Activated CD4-positive, alpha-beta T cell treated with anti-CD3 and anti-CD28 coated beads for 36 hours (primary cell): Measurements from ENCODE around the gene STK35. TPM values are rescaled to one million over a fixed set of nuclear protein-coding genes. Genes with fewer than 3 reads are reported as not detected.
A peak's percentile ranks its signal among the peaks of the same experiment; 100 is the strongest.

Experiments
- ATAC-seq: fragments of 200-7000 bp; cut with Tn5 transposase; one replicate; pipeline ENCODE4 v1.10.0; 2021; ENCODE audit warnings: mild to moderate bottlenecking, moderate library complexity
- CTCF ChIA-PET: fragments of 350-600 bp; sonication (Branson Sonifier 250); formaldehyde crosslinking; loops from one replicate; lab custom pipeline; 2021; ENCODE audit warnings: antibody characterized with exemption; lab: Charles Lee
- POLR2A ChIA-PET: fragments of 350-600 bp; sonication (Branson Sonifier 250); formaldehyde crosslinking; loops from one replicate; lab custom pipeline; 2021; ENCODE audit warnings: antibody characterized with exemption, inconsistent platforms; lab: Charles Lee
- DNase-seq: peaks from one replicate; pipeline ENCODE4 v3.0.0-alpha.2; 2020
- H3K27ac Mint-ChIP-seq: one replicate; pipeline ENCODE4 v1.8.0; 2021; ENCODE audit warnings: mixed read lengths
- H3K27me3 Mint-ChIP-seq: one replicate; pipeline ENCODE4 v1.8.0; 2021; ENCODE audit warnings: mixed read lengths
- H3K36me3 Mint-ChIP-seq: one replicate; pipeline ENCODE4 v1.8.0; 2021; ENCODE audit warnings: low read depth, mixed read lengths
- H3K4me1 Mint-ChIP-seq: one replicate; pipeline ENCODE4 v1.8.0; 2021; ENCODE audit warnings: mixed read lengths
- H3K4me3 Mint-ChIP-seq: one replicate; pipeline ENCODE4 v1.8.0; 2021; ENCODE audit warnings: mild to moderate bottlenecking, moderate library complexity, mixed read lengths
- H3K9me3 Mint-ChIP-seq: one replicate; pipeline ENCODE4 v1.8.0; 2021; ENCODE audit warnings: low read depth, mixed read lengths
- intact Hi-C, 2 experiments: fragments of 100-400 bp; cut with DNase I in 1 of 2; cut with micrococcal nuclease in 1 of 2; formaldehyde crosslinking; loops; one replicate each; pipeline versions ENCODE4 v1.14.2 to v1.15.1; 2022 to 2024; cut with DNase I, micrococcal nuclease
- total RNA-seq, 2 experiments: library from RNA; stranded (reverse); gene quantifications; one replicate each; pipeline ENCODE4 v1.2.3, GENCODE V29; 2021

STK35 gene
- total RNA-seq, 2 experiments from 2014 or later: 18.2 to 20.9 TPM

DNA sequence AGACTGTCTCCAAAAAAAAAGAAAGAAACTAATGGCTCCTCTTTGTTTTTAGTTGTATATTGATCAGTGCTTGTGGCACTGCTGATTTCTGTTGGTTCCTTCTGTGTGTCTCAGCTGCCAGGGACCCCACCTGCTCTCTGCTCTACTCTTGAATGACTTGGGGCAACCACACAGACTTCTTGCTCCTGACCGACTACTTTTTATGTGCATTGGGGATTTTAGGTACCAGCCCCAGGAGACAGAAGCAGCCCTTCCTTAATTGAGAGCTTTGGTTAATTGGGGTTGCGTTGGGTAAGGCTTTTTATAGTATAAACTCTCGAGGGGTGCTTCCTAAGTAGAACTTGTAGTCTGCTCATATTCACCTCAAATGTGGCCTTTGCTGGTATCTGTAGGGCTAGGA is 6.9 kb downstream of the STK35 start:
- peaks cover 41% of the 10 kb centered on the region for H3K36me3 Mint-ChIP-seq

DNA sequence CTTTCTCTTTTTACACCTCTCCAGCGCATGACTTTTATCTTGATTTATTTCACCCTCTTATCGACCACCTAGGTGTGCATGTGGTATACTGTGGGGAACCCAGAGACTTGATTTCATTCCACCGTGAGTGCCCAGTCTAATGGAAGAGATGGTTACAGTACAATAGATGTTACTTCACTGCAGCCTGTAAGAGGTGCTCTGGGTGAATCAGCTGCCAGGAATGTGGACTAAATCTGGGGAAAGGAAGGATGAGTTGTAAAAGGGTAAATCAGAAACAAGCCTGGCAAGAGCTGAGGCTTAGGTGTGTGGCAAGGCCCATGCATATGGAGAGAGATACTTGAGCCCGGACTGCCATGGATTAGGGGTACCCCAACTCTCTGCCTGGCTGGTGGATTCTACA is 7.4 kb downstream of the STK35 start:
- CTCF ChIA-PET: no interaction called here
- Mint-ChIP-seq H3K36me3 (peaks cover 38% of the 10 kb centered on the region), H3K4me1 (peaks cover 89% of the 10 kb centered on the region), H3K9me3 (no peaks in the 10 kb centered on the region), H3K4me3 (no peak overlapping the region), H3K27ac (no peak overlapping the region), H3K27me3 (no peaks in the 10 kb centered on the region)
- DNase-seq (no peak), ATAC-seq (no peak)
- POLR2A ChIA-PET: no interaction called here
- intact Hi-C loops: no loop called here

More for the DNA sequence above, 6.9 kb downstream of the STK35 start:
- Mint-ChIP-seq H3K9me3 (no peaks in the 10 kb centered on the region), H3K4me1 (peaks cover 87% of the 10 kb centered on the region), H3K4me3 (no peak overlapping the region), H3K27ac (no peak overlapping the region), H3K27me3 (no peaks in the 10 kb centered on the region)
- DNase-seq: no peak
- intact Hi-C loops: no loop called here
- ChIA-PET CTCF (interaction anchor here (0.5 kb wide), 1 partner anchor 64 kb away, joined by 3 read pairs; no protein-coding TSS in a partner anchor), POLR2A (no interaction called here)
- ATAC-seq: no peak

DNA sequence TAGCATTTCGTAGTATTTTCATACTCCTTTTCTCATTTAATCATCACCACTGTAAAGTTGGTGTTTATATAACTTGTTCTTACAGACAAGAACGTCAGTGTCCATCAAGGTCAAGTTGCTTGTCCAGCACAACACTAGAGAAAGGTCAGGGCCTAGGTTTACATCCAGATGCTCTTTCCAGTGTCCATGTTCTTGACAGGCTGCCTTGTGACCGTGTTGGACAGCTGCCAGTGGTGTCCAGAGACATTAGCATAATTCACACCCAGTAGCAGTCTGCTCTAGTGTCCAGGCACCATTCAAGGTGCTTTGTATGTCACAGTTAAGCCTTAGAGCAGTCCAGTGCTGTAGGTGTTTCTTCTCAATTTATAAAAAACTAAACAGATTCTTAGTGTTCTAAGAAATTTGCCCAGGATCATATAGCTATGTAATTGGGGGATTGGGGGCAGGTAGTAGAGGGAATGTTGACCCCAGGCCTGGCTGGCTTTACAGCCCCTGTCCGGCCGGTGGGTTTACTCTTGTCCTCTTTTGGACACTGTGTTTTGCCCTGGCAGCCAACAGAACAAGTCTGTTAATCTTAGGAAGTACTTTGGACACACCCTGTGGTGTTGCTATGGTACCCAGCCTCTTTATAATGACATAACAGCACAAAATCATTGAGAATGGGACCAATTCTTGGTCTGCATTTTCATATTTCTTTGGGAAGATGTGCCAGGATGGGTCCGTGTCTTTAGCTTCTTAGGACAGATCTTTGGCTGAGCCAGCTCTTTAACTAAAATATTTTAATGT is 8.0 kb downstream of the STK35 start:
- H3K36me3 Mint-ChIP-seq: peaks cover 35% of the 10 kb centered on the region
- no peaks in the 10 kb centered on the region for H3K9me3 Mint-ChIP-seq
- ChIA-PET CTCF (no interaction called here), POLR2A (no interaction called here)
- DNase-seq (no peak), ATAC-seq (no peak)
- no peaks in the 10 kb centered on the region for H3K27me3 Mint-ChIP-seq
- intact Hi-C loops: no loop called here
- no peak overlapping the region for H3K27ac Mint-ChIP-seq
- H3K4me1 Mint-ChIP-seq: peaks cover 90% of the 10 kb centered on the region
- H3K4me3 Mint-ChIP-seq: no peak overlapping the region

DNA sequence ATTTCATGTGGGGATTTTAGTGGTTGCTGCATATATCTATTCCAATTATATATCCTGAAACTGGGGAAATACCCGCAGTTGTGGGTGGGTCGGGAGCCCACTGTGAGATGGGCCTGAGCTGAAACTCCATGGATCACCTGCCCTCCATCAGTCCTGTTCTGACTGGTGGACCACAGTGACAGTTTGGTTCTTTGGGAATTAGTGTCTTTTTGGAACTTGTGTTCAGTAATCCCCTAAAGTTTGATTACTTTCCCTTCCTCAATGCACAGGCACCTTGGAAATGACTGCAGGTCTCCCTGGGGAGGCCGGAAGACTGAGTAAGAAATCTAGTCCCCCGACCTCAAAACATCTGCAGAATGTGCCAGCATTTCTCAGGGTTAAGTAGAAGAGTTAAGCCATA is 11.3 kb downstream of the STK35 start:
- peaks cover 47% of the 10 kb centered on the region for H3K36me3 Mint-ChIP-seq

DNA sequence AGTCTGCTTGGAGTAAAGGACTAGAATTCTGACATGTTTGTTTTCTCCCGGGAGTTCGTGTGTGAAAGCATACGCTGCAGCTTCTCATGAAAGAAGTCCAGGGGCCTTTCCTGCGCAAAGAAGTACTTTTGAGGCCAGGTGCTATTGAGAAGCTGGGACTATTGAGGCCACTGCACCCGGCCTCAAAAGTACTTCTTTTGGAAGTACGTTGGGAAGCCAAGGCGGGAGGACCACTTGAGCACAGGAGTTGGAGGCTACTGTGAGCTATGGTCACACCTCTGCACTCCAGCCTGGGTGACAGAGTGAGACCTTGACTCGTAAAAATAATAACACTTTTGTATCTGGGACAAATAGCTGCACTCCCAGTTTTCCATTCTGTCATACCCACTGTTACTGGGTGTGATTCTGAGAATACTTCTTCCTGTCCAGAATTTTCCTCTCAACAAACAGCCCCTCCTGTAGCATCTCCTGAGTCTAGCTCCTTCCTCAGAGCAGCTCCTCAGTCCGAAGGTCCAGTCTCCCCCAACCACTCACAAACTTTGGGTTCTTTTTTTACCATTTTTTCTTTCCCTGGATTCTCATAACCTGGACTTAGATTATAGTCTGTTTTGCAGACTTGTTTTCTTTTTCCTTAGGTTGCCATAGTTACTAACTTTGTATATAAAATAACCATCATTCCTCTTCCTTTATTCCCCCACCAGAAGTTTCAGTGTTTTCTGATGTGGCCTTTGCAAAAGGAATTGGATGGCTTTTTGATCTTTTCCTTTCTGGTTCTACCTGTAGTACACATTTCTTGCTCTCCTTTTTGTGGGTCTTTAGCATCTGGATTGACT is 12.7 kb downstream of the STK35 start:
- peaks cover 77% of the 10 kb centered on the region for H3K4me1 Mint-ChIP-seq
- no peaks in the 10 kb centered on the region for H3K27me3 Mint-ChIP-seq
- ATAC-seq (no peak), DNase-seq (no peak)
- H3K27ac Mint-ChIP-seq: peak overlapping the region; percentile 11
- intact Hi-C loops: no loop called here
- POLR2A ChIA-PET: interaction anchor here (1.8 kb wide), 1 partner anchor 11 kb away, joined by 4 read pairs; no protein-coding TSS in a partner anchor
- H3K4me3 Mint-ChIP-seq: no peak overlapping the region
- H3K9me3 Mint-ChIP-seq: peaks cover 3% of the 10 kb centered on the region
- H3K36me3 Mint-ChIP-seq: peaks cover 51% of the 10 kb centered on the region
- CTCF ChIA-PET: interaction anchor here (0.7 kb wide), 1 partner anchor 850 kb away, joined by 3 read pairs; no protein-coding TSS in a partner anchor

More for the DNA sequence above, 11.3 kb downstream of the STK35 start:
- no peaks in the 10 kb centered on the region for H3K27me3 Mint-ChIP-seq
- peaks cover 79% of the 10 kb centered on the region for H3K4me1 Mint-ChIP-seq
- DNase-seq (no peak), ATAC-seq (peak; percentile 30)
- no peaks in the 10 kb centered on the region for H3K9me3 Mint-ChIP-seq
- intact Hi-C loops: no loop called here
- CTCF ChIA-PET: interaction anchor here (1.3 kb wide), 1 partner anchor 10 kb away, joined by 6 read pairs; no protein-coding TSS in a partner anchor
- no peak overlapping the region for H3K4me3 Mint-ChIP-seq
- POLR2A ChIA-PET: no interaction called here
- no peak overlapping the region for H3K27ac Mint-ChIP-seq

DNA sequence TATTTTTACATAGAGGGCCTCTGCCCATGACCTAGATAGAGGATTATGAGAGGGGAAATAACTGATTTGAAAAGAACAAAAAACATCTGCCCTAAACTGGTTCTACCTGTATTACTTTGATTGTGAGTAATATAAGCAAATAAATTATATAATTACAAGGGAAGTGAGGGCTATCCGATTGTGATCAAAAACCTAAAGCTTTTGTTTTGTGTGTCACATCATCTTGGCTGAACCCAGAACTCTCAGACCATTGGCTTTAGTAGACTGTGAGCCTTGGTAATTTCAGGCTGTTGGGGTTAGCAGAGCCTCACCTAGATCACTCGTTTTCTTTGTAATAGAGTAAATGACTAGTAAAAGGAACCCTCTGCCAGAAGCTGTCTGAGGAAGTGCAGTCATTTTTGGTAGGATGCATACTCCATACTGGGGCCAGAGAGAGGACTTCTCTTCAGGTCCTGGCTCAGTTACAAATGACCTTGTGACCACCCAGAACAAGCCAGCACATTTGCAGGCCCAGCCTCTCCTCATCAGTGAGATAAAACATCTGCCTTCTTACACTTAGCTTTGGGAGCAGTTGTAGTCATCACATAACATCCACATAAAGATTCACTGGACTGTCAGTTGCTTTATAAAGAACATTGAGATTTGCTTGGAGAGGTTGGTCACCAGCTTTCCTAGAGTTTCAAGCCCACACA is 13.5 kb downstream of the STK35 start:
- peaks cover 78% of the 10 kb centered on the region for H3K4me1 Mint-ChIP-seq
- H3K9me3 Mint-ChIP-seq: peaks cover 3% of the 10 kb centered on the region
- peak overlapping the region; percentile 11 for H3K27ac Mint-ChIP-seq
- peaks cover 59% of the 10 kb centered on the region for H3K36me3 Mint-ChIP-seq
- intact Hi-C loops: loop anchor here in 1 of 2 experiments (5.0 kb wide), 1 partner anchor 92 kb away; no protein-coding TSS in a partner anchor
- POLR2A ChIA-PET: interaction anchor here (1.8 kb wide), 1 partner anchor 12 kb away, joined by 4 read pairs; no protein-coding TSS in a partner anchor
- no peak overlapping the region for H3K4me3 Mint-ChIP-seq
- CTCF ChIA-PET: interaction anchor here (1.4 kb wide), 1 partner anchor 22 kb away, joined by 4 read pairs; no protein-coding TSS in a partner anchor
- DNase-seq: no peak
- no peaks in the 10 kb centered on the region for H3K27me3 Mint-ChIP-seq
- no peak for ATAC-seq

DNA sequence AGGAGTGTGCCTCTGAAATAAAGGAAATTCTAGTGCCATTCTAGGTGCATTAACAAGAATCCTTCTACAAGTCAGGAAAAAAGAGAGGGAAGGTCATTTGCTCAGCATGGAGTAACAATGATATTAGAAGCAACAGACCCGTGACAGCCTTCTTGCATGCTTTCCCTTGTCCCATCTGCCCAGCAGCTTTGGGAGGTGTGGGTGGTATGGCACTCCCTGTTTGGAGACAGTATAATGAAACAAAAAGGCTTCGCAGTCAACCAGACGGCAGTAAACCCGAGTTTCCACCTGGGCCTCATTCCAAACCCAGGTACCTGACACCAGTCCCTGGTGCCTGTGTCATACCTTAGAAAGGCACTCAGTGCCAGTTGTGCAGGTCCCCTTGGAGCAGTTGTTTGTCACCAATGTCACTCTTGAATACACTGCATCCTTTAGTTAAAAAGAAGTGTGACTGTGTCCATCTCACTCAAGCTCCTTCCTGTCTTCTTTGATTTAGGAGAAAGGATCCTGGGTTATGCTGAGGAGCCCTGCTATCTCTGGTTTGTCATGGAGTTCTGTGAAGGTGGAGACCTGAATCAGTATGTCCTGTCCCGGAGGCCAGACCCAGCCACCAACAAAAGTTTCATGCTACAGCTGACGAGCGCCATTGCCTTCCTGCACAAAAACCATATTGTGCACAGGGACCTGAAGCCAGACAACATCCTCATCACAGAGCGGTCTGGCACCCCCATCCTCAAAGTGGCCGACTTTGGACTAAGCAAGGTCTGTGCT is 14.7 kb downstream of the STK35 start:
- intact Hi-C loops: loop anchor here in 1 of 2 experiments (5.0 kb wide), 1 partner anchor 91 kb away; no protein-coding TSS in a partner anchor
- H3K4me3 Mint-ChIP-seq: no peak overlapping the region
- H3K27ac Mint-ChIP-seq: no peak overlapping the region
- peaks cover 3% of the 10 kb centered on the region for H3K9me3 Mint-ChIP-seq
- no peak for DNase-seq
- ChIA-PET POLR2A (interaction anchor here (1.8 kb wide), 1 partner anchor 13 kb away, joined by 4 read pairs; no protein-coding TSS in a partner anchor), CTCF (interaction anchor here (1.4 kb wide), 1 partner anchor 23 kb away, joined by 4 read pairs; no protein-coding TSS in a partner anchor)
- ATAC-seq: no peak
- H3K4me1 Mint-ChIP-seq: peaks cover 79% of the 10 kb centered on the region
- H3K27me3 Mint-ChIP-seq: no peaks in the 10 kb centered on the region
- peaks cover 64% of the 10 kb centered on the region for H3K36me3 Mint-ChIP-seq

DNA sequence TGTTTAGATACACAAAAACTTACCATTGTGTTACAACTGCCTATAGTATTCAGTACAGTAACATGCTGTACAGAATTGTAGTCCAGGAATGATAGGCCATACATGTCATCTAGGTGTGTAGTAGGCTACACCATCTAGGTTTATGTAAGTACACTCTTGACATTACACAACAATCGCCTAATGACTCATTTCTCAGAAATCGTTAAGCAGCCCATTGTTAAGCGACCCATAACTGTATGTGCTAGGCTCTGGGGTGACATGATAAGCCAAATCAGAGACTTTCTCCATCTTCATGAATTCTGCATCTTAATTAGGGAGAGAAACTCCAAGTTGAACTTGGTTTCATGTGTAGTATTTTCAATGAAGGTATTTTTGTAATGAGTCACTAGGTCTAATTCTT is 17.2 kb downstream of the STK35 start:
- ATAC-seq: peak; percentile 97
- H3K4me3 Mint-ChIP-seq: peak overlapping the region; percentile 46
- peaks cover 60% of the 10 kb centered on the region for H3K36me3 Mint-ChIP-seq
- ChIA-PET CTCF (no interaction called here), POLR2A (interaction anchor here (1.2 kb wide), 1 partner anchor 15 kb away, joined by 3 read pairs; no protein-coding TSS in a partner anchor)
- peak; percentile 35 for DNase-seq
- peaks cover 77% of the 10 kb centered on the region for H3K4me1 Mint-ChIP-seq
- H3K27ac Mint-ChIP-seq: peak overlapping the region; percentile 97
- H3K27me3 Mint-ChIP-seq: no peaks in the 10 kb centered on the region
- intact Hi-C loops: loop anchor here (1.0 to 5.0 kb wide), 3 partner anchors 16 to 89 kb away; no protein-coding TSS in a partner anchor
- H3K9me3 Mint-ChIP-seq: peaks cover 3% of the 10 kb centered on the region

DNA sequence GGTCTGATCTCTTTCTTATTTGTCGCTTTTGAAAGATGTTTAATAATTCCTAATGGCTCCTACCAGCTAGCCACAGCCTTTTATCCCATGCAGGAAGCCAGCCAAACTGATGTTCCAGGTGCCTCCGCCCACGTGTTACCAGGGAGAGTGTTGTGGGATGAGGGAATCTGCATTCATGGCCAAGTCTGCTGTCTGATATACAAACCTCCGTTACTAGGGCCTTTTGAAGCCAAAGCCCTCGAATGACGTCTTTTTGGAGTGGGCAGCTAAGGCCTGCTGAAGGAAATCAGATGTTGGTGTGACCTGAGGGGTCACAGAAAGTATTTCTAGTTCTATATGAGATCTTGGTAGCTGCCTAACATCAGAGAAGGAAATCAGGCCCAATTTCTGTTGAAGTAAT is 21.3 kb downstream of the STK35 start:
- DNase-seq (no peak), ATAC-seq (no peak)
- Mint-ChIP-seq H3K27ac (no peak overlapping the region), H3K4me1 (peaks cover 72% of the 10 kb centered on the region), H3K4me3 (no peak overlapping the region), H3K27me3 (no peaks in the 10 kb centered on the region), H3K9me3 (peaks cover 3% of the 10 kb centered on the region), H3K36me3 (peaks cover 35% of the 10 kb centered on the region)
- ChIA-PET CTCF (interaction anchor here (0.6 to 0.9 kb wide), 2 partner anchors 11 to 40 kb away, joined by 3 to 4 read pairs; no protein-coding TSS in a partner anchor), POLR2A (interaction anchor here (0.5 kb wide), 1 partner anchor 50 kb away, joined by 4 read pairs; no protein-coding TSS in a partner anchor)
- intact Hi-C loops: no loop called here

DNA sequence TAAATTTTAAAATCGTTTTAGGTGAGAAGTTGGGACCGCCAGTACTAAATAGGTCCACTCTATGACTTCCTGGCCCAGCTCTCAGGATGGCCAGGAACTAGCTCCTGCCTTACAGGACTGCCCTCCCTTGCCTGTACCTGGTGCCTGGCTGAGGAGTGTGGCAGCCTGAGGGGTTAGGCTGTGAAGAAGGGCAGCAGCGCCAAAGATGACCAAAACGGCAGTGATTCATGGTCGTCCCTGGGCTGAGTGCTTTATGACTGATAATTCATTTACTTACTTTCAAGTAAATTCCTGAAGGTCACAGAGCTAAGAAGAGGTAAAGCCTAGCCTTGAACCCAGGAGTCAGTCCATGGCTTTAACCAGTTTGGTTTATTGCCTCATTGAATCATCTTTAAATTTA is 22.1 kb downstream of the STK35 start:
- ChIA-PET POLR2A (no interaction called here), CTCF (no interaction called here)
- H3K27ac Mint-ChIP-seq: no peak overlapping the region
- peaks cover 3% of the 10 kb centered on the region for H3K9me3 Mint-ChIP-seq
- ATAC-seq (no peak), DNase-seq (no peak)
- H3K4me1 Mint-ChIP-seq: peaks cover 72% of the 10 kb centered on the region
- intact Hi-C loops: no loop called here
- H3K27me3 Mint-ChIP-seq: no peaks in the 10 kb centered on the region
- H3K36me3 Mint-ChIP-seq: peaks cover 35% of the 10 kb centered on the region
- H3K4me3 Mint-ChIP-seq: no peak overlapping the region
